ENCODE measurements around the gene SEC61A1. TPM values are rescaled to one million over a fixed set of nuclear protein-coding genes. Genes with fewer than 3 reads are reported as not detected.

SEC61A1 gene
- total RNA-seq, 1 experiment from 2014 or later = 182 TPM

GRCh38 chr3:128006061-128007032, 45.9 kb upstream of the SEC61A1 start:
- Histone ChIP-seq H2AFZ (ENCODE audit: low read length) (no peak overlapping the region), H3K36me3 (ENCODE audit: low read depth, low read length) (no peaks in the 10 kb centered on the region), H3K4me2 (ENCODE audit: low read length) (no peak overlapping the region), H3F3A (ENCODE audit: low read length, unreplicated experiment) (no peaks in the 10 kb centered on the region), H4K20me1 (ENCODE audit: low read length) (no peaks in the 10 kb centered on the region), H3K79me2 (ENCODE audit: low read length) (no peaks in the 10 kb centered on the region), H3K9ac (ENCODE audit: low read length) (no peak overlapping the region), H3K4me3 (ENCODE audit: low read length) (no peak overlapping the region), H3K27ac (ENCODE audit: low read length) (no peak overlapping the region), H3K27me3 (ENCODE audit: low read length) (no peaks in the 10 kb centered on the region), H3K4me1 (ENCODE audit: insufficient read depth, low read length) (peaks cover 1% of the 10 kb centered on the region), H3K9me3 (ENCODE audit: low read length) (no peaks in the 10 kb centered on the region), H3K9me2 (replicated peaks; ENCODE audit: low read length) (no peaks in the 10 kb centered on the region)
- CTCF ChIA-PET = interaction anchor here (0.6 kb wide), 1 partner anchor 295 kb away, joined by 3 read pairs; no protein-coding TSS in a partner anchor
- DNase-seq = no peak
- no peak for ATAC-seq
- BruUV-seq (replicated peaks) = no TSS peak
- intact Hi-C loops (cut with micrococcal nuclease) = no loop called here
- TF ChIP-seq EZH2phosphoT487 (IDR thresholded peaks at IDR 0.05; ENCODE audit: borderline replicate concordance, low read length) (no peak), EZH2 (IDR thresholded peaks at IDR 0.05; ENCODE audit: low read length, unreplicated experiment) (no peak), CTCF (conservative IDR thresholded peaks at IDR 0.05; ENCODE audit: low read depth, low read length) (no peak)
- POLR2A ChIA-PET (ENCODE audit: unreplicated experiment) = interaction anchor here (0.6 kb wide), 1 partner anchor 363 kb away, joined by 9 read pairs; no protein-coding TSS in a partner anchor

GRCh38 chr3:128007033-128007424, 45.2 kb upstream of the SEC61A1 start:
- Histone ChIP-seq H4K20me1 (ENCODE audit: low read length) (no peaks in the 10 kb centered on the region), H3K9me2 (replicated peaks; ENCODE audit: low read length) (no peaks in the 10 kb centered on the region), H3K27ac (ENCODE audit: low read length) (no peak overlapping the region), H3K79me2 (ENCODE audit: low read length) (no peaks in the 10 kb centered on the region), H3F3A (ENCODE audit: low read length, unreplicated experiment) (no peaks in the 10 kb centered on the region), H3K9ac (ENCODE audit: low read length) (no peak overlapping the region), H3K4me3 (ENCODE audit: low read length) (no peak overlapping the region), H3K4me2 (ENCODE audit: low read length) (no peak overlapping the region), H3K4me1 (ENCODE audit: insufficient read depth, low read length) (peaks cover 4% of the 10 kb centered on the region), H3K27me3 (ENCODE audit: low read length) (no peaks in the 10 kb centered on the region), H3K9me3 (ENCODE audit: low read length) (no peaks in the 10 kb centered on the region), H2AFZ (ENCODE audit: low read length) (no peak overlapping the region), H3K36me3 (ENCODE audit: low read depth, low read length) (no peaks in the 10 kb centered on the region)
- CTCF ChIA-PET = no interaction called here
- BruUV-seq (replicated peaks) = no TSS peak
- intact Hi-C loops (cut with micrococcal nuclease) = no loop called here
- POLR2A ChIA-PET (ENCODE audit: unreplicated experiment) = interaction anchor here (0.6 kb wide), 1 partner anchor 364 kb away, joined by 9 read pairs; no protein-coding TSS in a partner anchor
- TF ChIP-seq EZH2phosphoT487 (IDR thresholded peaks at IDR 0.05; ENCODE audit: borderline replicate concordance, low read length) (no peak), EZH2 (IDR thresholded peaks at IDR 0.05; ENCODE audit: low read length, unreplicated experiment) (no peak), CTCF (conservative IDR thresholded peaks at IDR 0.05; ENCODE audit: low read depth, low read length) (no peak)
- DNase-seq (no peak), ATAC-seq (no peak)
